ENCODE data around the gene LRFN2.

GRCh38 chr6:40536442-40536841 is 50.7 kb downstream of the LRFN2 start:
- TF ChIP-seq CTCF (conservative IDR thresholded peaks at IDR 0.05; ENCODE audit: low read depth in 2 of 2), result peak; percentile 46 to 66
- TF ChIP-seq NANOG (IDR thresholded peaks at IDR 0.05; ENCODE audit: borderline replicate concordance), result no peak
- no peak for TF ChIP-seq EZH2 (IDR thresholded peaks at IDR 0.05; ENCODE audit: low read depth, unreplicated experiment)
- no peak for TF ChIP-seq POLR2AphosphoS5 (IDR thresholded peaks at IDR 0.05; ENCODE audit: low read depth)
- TF ChIP-seq ETS1 (IDR thresholded peaks at IDR 0.05), result no peak
- TF ChIP-seq REST (IDR thresholded peaks at IDR 0.05; ENCODE audit: unreplicated experiment), result no peak
- TF ChIP-seq CREB1 (CRISPR knock-in tag; IDR thresholded peaks at IDR 0.05; ENCODE audit: low read depth), result no peak
- no peak for TF ChIP-seq EZH2phosphoT487 (IDR thresholded peaks at IDR 0.05; ENCODE audit: unreplicated experiment)
- TF ChIP-seq JUNB (IDR thresholded peaks at IDR 0.05; ENCODE audit: unreplicated experiment), result no peak
- TF ChIP-seq ZNF462 (CRISPR knock-in tag; IDR thresholded peaks at IDR 0.05), result 0 out of 2 replicates have a peak, but pooled peaks have one; percentile 41
- no peak for TF ChIP-seq ZNF114 (CRISPR knock-in tag; IDR thresholded peaks at IDR 0.05)
- no peak for TF ChIP-seq STAT1 (IDR thresholded peaks at IDR 0.05; ENCODE audit: unreplicated experiment)

Measured in GM23338 (cell line).